ENCODE measurements around the gene FPR2. TPM values are rescaled to one million over a fixed set of nuclear protein-coding genes. Genes with fewer than 3 reads are reported as not detected.
A peak's percentile ranks its signal among the peaks of the same experiment; 100 is the strongest.
"Not testable (repeated sequence)": the region's sequence is repeated elsewhere in the genome, so short reads cannot be mapped to it uniquely, and the experiment has no call there.

Gene FPR2
- total RNA-seq, 1 donor from 2014 or later, result 0.51 TPM

- no peak for DNase-seq
Measured at GRCh38 chr19:51740356-51740755, 20.6 kb upstream of the FPR2 start.

DNA sequence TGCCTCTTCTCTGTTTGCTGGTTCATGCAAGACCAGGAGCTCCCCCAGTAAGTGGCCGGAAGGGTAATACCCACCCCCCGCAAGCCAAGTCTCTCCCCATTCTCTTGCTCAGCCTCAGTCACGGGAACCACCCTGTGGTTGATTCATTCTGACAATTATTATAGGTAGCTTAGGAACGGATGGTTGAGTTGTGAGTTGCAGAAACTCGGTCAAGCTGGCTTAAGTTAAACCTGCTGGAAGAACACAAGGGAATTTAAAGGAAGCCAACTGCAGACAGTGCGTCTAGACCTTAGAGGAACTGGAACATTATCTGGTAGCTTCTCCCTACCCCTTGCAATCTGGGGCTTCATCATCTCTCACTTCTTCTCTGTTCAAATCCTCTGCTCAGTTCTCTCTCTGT, 18.2 kb upstream of the FPR2 start:
- no peak for DNase-seq

DNA sequence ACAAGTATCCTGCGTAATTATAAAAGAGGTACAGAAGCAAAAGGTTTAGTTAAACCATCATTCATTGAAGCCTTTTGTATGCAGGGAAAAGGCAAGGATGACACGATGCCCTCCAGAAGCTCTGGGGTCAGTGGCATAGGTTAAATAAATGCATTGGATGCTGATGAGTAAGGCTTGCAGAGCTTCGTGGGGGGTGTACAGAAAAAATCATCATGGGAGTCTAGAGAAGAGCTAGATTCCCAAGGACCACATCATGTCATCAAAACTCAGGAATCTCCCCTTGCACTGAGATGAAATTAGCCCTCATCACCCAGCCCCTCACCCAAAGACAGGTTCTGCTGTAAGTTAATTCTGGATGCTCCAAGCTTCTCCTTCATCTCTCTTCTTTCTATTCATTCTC, 17.6 kb upstream of the FPR2 start:
- DNase-seq, result no peak

DNA sequence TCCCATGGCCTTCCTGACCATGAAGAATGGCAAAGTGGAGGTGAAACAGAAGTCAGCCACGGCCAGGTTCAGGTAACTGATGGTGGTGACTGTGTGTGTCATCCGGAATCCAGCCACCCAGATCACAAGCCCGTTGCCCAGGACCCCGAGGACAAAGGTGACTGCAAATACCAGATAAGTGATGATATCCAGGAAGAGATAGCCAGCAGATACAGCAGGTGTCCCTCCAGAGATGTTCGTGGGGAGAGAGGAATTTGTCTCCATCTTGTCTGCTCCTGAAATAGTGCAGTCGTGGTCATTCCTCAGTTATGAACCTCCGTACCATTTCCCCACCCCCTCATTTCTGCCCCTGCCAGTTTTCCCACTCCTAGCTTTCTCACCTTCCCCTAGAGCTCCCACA, 14.2 kb upstream of the FPR2 start:
- DNase-seq, result no peak

GRCh38 chr19:51749979-51750378, 11.0 kb upstream of the FPR2 start:
- no peak for DNase-seq

DNA sequence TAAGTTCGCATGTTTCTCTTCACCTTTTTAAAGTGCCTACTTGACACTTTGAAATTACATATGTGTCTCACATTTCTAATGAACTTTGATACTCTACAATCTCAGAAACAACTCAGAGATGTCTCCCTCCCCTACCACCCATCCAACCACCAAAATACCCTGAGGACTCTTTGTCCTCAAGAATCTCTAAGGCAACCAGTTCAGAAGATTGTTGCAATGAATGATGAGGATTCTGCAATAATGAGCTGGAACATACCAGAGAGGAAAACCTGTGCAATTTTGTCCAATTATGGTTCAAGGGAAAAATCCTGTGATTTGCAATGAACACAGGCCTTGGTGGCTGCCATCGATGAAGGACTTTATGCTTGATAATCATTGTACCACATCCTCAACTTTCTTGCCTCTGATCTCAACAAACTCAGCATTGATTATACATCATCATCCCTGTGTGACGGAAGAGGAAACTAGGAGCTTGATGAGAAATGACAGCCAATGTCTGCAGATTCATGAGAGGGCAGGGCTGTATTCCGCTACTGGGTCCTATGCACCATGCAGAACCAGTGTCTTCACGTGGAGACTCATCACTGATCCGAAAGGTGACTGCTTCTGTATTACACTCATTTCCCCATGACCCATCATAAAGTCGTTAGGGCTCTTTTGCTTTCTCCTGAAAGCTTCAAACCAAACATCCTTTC, 10.4 kb upstream of the FPR2 start:
- DNase-seq, result no peak

DNA sequence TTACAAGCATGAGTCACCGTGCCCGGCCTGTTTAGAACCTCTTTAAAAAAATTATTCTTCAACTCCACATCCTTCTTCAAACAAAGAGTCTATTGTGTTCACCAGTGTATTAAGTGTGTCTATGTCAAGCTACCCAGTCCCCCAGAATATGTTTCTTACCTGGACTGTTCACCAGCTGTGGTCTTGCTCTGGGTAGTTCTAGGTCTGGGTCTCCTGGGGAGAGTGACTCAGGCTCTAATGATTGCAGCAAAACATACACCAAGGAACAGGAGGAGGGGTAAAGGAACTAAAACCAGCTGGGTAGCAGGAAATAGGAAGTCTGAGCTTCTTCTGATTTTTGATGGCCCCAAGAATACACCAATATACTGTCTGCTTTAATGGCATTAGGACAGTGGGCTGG, 9.3 kb upstream of the FPR2 start, which contains the start of gene FPR1:
TSS of gene FPR1 (minus strand) at position 224 of the 400 bp plus-strand sequence. CDS start 4,884 bp downstream, outside the sequence.
- no peak for DNase-seq

DNA sequence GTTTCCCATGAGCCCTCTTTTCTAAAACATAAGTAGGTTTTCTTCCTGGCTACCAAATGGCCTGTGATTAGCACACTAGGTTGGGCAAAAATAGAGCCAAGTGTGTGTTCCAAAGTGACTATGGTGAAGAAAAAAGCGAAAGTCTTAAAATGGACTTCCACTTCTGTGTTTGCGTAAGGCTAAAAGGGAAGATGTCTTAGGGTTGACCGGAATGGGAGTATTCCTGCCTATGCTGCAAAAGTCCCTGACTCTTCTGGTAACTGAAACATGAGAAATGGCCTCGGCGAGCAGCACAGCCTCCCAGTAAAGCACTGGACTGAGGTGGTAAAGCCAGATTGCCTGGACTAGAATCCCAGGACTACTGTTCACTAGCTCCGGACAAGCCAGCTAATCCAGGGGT, 6.9 kb upstream of the FPR2 start:
- no peak for DNase-seq

- no peak for DNase-seq
Measured at GRCh38 chr19:51754770-51755169, 6.2 kb upstream of the FPR2 start.

DNA sequence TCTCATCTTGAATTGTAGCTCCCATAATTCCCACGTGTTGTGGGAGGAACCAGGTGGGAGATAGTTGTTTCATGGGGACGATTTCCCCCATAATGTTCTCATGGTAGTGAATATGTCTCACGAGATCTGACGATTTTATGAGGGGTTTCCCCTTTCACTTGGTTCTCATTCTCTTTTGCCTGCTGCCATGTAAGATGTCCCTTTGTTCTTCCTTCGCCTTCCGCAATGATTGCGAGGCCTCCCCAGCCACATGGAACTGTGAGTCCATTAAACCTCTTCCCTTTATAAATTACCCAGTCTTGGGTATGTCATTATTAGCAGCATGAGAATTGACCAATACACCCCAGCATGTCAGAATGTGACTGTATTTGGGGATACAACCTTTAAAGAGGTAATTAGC, 5.4 kb upstream of the FPR2 start:
- DNase-seq, result no peak

- DNase-seq, result no peak
Measured at GRCh38 chr19:51761696-51762095, 716 bp downstream of the FPR2 start.

DNA sequence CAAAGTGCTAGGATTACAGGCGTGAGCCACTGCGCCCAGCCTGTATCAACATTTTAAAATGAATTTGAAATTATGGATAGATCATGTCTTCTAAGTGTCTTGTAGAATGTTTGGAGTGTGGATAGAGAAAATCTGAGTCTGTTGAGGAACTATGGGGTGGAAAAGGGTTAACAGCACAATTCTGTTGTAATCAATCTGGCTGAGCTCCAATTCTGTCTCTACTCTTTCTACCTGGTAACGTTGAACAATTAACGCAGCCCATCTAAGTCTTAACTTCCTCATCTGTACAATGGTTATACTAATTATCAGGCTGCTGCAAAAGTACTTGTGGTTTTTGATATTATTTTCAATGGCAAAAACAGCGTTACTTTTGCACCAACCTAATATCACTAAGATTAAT, 4.1 kb downstream of the FPR2 start:
- DNase-seq, result no peak

DNA sequence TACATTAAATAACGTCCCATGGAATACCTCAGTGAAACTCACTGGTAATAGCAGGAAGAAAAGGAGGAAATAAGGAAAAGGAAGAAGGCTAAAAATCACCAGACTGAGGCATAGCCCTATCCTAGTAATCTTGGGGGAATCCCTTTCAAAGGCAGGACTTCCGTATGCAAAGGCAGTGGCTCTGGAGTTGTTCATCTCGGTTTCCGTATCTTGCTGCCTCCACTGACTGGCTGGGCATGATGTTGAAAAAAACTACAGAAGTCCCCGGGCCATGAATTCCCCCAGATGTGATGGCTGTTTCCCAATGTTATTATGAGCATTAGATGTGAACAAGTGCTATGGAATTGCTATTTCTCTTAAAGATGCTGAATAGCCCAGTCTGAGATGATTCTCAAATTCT, 5.5 kb downstream of the FPR2 start:
- DNase-seq, result no peak

- no peak for DNase-seq
Measured at GRCh38 chr19:51771376-51772130, 10.6 kb downstream of the FPR2 start.

DNA sequence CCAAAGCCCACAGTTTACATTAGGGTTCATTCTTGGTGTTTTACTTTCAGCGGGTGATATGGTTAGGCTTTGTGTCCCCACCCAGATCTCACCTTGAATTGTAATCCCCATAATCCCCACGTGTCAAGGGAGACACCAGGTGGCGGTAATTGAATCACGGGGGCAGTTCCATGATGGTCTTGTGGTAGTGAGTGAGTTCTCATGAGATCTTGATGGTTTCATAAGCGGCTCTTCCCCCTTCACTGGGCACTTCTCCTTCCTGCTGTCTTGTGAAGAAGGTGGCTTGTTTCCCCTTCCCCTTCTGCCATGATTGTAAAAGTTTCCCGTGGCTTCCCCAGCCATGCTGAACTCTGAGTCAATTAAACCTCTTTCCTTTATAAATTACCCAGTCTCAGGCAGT, 12.0 kb downstream of the FPR2 start:
- DNase-seq, result no peak

DNA sequence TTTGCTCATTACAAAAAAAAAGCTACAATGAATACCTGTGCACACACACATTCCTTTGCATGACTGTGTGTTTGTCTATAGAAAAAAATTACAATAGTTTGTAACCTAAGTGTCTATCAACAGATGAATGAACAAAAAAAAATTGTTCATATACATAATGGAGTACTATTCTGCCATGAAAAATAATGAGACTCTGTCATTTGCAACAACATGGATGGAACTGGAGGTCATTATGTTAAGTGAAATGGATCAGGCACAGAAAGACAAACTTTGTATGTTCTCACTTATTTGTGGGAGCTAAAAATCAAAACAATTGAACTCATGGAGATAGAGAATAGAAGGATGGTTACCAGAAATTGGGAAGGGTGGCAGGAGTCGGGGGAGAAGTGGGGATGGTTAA, 15.6 kb downstream of the FPR2 start:
- DNase-seq, result not testable (repeated sequence)

DNA sequence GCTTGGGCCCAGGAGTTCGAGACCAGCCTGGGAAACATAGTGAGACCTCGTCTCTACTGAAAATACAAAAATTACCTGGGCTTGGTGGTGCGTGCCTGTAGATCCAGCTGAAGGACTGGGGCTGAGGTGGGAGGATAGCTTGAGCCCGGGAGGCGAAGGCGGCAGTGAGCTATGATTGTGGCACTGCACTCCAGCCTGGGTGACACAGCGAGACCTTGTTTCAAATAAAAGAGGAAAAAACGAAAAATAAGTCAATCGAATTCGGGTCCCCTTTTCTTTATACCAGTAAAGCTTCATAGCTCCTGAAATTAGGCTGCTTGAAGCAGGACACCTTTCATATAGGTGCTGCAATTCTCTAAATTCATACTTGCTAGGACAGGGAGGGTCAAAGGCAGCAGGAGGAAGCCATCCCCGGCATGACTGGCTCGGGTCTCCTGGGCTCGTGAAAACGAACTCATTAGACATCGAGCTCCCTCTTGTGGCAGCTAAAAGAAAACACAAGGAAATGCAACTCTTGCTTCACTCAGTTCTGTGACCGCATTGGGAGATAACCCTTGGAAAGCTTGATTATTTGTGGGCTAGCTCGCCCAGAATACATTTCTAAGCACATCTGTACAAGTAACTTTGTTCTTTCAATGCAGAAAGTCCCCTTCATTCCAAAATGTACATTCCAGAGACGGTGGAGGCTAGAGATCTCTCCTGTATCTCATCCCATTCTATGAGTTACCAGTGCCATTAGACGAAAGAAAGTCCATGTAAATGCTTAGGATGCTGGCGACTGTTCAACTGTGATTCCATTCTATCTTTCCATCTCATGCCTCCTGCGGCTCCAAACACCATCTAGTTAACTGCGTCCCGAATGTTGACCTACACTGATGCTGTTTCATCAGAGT, 16.8 kb downstream of the FPR2 start:
- peak; percentile 91 for DNase-seq

GRCh38 chr19:51779181-51779580, 18.2 kb downstream of the FPR2 start:
- DNase-seq, result no peak

DNA sequence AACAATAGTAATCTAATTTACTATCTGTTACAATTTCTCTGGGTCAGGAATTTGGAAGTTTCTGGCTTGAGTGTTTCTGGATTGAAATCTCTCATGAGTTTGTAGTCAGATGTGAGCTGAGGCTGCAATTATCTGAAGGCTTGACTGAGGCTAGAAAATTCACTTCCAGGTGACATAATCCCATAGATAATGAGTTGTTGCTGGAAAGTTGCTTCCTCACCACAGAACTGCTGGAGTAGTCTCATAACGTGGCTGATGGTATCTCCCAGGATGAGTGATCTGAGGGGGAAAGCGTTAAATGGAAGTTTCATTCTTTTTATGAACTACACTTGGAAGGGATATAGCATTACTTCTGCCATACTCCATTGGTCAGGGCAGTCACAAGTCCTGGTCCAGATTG, 18.7 kb downstream of the FPR2 start:
- DNase-seq, result no peak

DNA sequence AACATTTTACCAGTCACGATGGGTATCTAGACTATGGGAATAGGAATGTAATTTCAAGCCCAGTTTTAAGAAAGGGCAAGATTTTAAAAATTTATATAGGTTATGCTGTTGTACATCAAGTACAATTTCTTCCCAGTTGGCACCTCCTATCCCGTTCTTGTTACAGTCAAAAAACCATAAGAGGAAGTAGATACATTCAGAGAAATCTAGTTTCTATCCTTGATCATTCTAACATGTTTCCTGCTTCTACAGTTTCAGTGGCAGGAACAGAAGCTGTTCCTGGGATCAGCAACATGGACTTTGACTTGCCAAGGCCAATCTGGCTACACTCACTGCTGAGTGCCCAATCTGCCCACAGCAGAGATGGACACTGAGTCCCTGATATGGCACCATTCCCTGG, 19.3 kb downstream of the FPR2 start:
- no peak for DNase-seq

DNA sequence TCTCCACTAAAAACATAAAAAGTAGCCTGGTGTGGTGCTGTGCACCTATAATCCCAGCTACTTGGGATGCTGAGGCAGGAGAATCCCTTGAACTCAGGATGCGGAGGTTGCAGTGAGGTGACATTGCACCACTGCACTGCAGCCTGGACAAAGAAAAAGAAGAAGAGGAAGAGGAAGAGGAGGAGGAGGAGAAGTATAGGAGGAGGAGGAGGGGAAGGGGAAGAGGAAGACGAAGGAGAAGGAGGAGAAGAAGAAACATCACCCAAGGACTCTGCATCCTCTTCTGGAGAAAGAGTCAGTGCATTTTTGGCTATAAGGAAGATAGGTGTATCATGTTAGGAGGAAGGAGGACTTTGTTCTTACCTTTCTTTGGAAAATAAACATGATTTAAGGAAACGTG, 21.0 kb downstream of the FPR2 start:
- DNase-seq, result no peak

- DNase-seq, result peak; percentile 12
Measured at GRCh38 chr19:51783372-51783771, 22.4 kb downstream of the FPR2 start.
